Breast epithelium (tissue), 4 donors: ENCODE data around the gene PLEKHM2. TPM values are rescaled to one million over a fixed set of nuclear protein-coding genes. Genes with fewer than 3 reads are reported as not detected.

Source experiments
- DNase-seq, 2 donors: peaks; one replicate each; pipeline ENCODE4 v3.0.0-alpha.2; 2019; ENCODE audit warnings: low spot score in 2 of 2
- H3K27ac ChIP-seq, 2 donors: fragments of 200-600 bp; sonication (generic) in 1 of 2; one replicate each; pipeline ENCODE4 v1.5.1; 2016 to 2019; ENCODE audit warnings: mild to moderate bottlenecking in 1 of 2
- H3K27me3 ChIP-seq, 2 donors: fragments of 200-600 bp; sonication (generic) in 1 of 2; one replicate each; pipeline versions ENCODE4 v1.5.1 to v1.6.0; 2017 to 2019; ENCODE audit warnings: control low read depth in 1 of 2, mild to moderate bottlenecking in 1 of 2
- H3K36me3 ChIP-seq: fragments of 200-600 bp; one replicate; pipeline ENCODE4 v1.5.1; 2019
- H3K4me1 ChIP-seq, 2 donors: fragments of 200-600 bp; sonication (generic); one replicate each; pipeline ENCODE4 v1.5.1; 2016 to 2019; ENCODE audit warnings: control low read depth in 1 of 2
- H3K4me3 ChIP-seq, 3 donors: fragments of 200-600 bp; sonication (generic); 1 replicate in 2 of 3; 2 replicates in 1 of 3; pipeline ENCODE4 v1.5.1; 2016 to 2019; ENCODE audit warnings: mild to moderate bottlenecking in 3 of 3, moderate library complexity in 2 of 3
- H3K9me3 ChIP-seq, 2 donors: fragments of 200-600 bp; sonication (generic) in 1 of 2; one replicate each; pipeline ENCODE4 v1.5.1; 2016 to 2019; ENCODE audit warnings: control low read depth in 1 of 2
- CTCF ChIP-seq, 3 donors: fragments of 450-650 bp; IDR thresholded peaks; one replicate each; pipeline ENCODE4 v1.5.1; 2016 to 2017; ENCODE audit warnings: antibody characterized with exemption in 3 of 3, mild to moderate bottlenecking in 3 of 3, moderate library complexity in 3 of 3
- POLR2A ChIP-seq: fragments of 450-650 bp; IDR thresholded peaks from one replicate; pipeline ENCODE4 v1.6.1; 2016; ENCODE audit warnings: antibody characterized with exemption, mild to moderate bottlenecking, moderate library complexity
- POLR2AphosphoS5 ChIP-seq, 3 donors: sonication (generic); formaldehyde crosslinking; IDR thresholded peaks; one replicate each; pipeline ENCODE4 v1.6.1; 2017; ENCODE audit warnings: antibody characterized with exemption in 3 of 3
- intact Hi-C: fragments of 100-400 bp; cut with DNase I; formaldehyde crosslinking; loops from one replicate; pipeline ENCODE4 v1.15.1; 2023; ENCODE audit warnings: low total_unique reads
- total RNA-seq, 3 donors: library from RNA; depleted of rRNA; stranded (reverse); fragments of >200 nt; gene quantifications; one replicate each; pipeline ENCODE4 v1.1.0, GENCODE V29; 2016

Gene PLEKHM2
- total RNA-seq, 3 donors from 2014 or later: 29.7 to 56.5 (median 41.6) TPM

GRCh38 chr1:15701784-15702183 lies 17.7 kb downstream of the PLEKHM2 start:
- intact Hi-C loops: no loop called here
- peak overlapping the region; percentile 60 to 81 for H3K27ac ChIP-seq
- no peaks in the 10 kb centered on the region for H3K27me3 ChIP-seq
- H3K9me3 ChIP-seq: no peaks in the 10 kb centered on the region
- H3K36me3 ChIP-seq: no peaks in the 10 kb centered on the region
- no peak for DNase-seq
- no peak overlapping the region for H3K4me3 ChIP-seq
- H3K4me1 ChIP-seq: peaks cover 0 to 5% of the 10 kb centered on the region in 2 donors
- TF ChIP-seq POLR2A (no peak), POLR2AphosphoS5 (IDR thresholded peaks at IDR 0.05) (no peak), CTCF (IDR thresholded peaks at IDR 0.05) (no peak)

GRCh38 chr1:15702722-15703550 lies 18.8 kb downstream of the PLEKHM2 start:
- Histone ChIP-seq H3K27me3 (no peaks in the 10 kb centered on the region), H3K9me3 (no peaks in the 10 kb centered on the region), H3K4me1 (peaks cover 0 to 5% of the 10 kb centered on the region in 2 donors), H3K4me3 (peak overlapping the region in 1 of 3 donors; percentile 6), H3K27ac (peak overlapping the region; percentile 80 to 81), H3K36me3 (no peaks in the 10 kb centered on the region)
- TF ChIP-seq POLR2AphosphoS5 (IDR thresholded peaks at IDR 0.05) (no peak), CTCF (IDR thresholded peaks at IDR 0.05) (no peak), POLR2A (no peak)
- DNase-seq: no peak
- intact Hi-C loops: no loop called here

GRCh38 chr1:15703562-15703961 lies 19.4 kb downstream of the PLEKHM2 start:
- no peaks in the 10 kb centered on the region for H3K9me3 ChIP-seq
- peak overlapping the region; percentile 80 to 81 for H3K27ac ChIP-seq
- TF ChIP-seq POLR2AphosphoS5 (IDR thresholded peaks at IDR 0.05) (peak; percentile 46 to 88 (median 66)), POLR2A (peak; percentile 20), CTCF (IDR thresholded peaks at IDR 0.05) (no peak)
- no peaks in the 10 kb centered on the region for H3K27me3 ChIP-seq
- intact Hi-C loops: no loop called here
- H3K4me1 ChIP-seq: peaks cover 0 to 5% of the 10 kb centered on the region in 2 donors
- peak overlapping the region in 1 of 3 donors; percentile 6 for H3K4me3 ChIP-seq
- H3K36me3 ChIP-seq: no peaks in the 10 kb centered on the region
- peak in 1 of 2 donors; percentile 59 for DNase-seq

GRCh38 chr1:15704526-15705183 lies 20.5 kb downstream of the PLEKHM2 start:
- H3K4me3 ChIP-seq: no peak overlapping the region
- no peak for DNase-seq
- no peaks in the 10 kb centered on the region for H3K9me3 ChIP-seq
- peak overlapping the region; percentile 80 to 81 for H3K27ac ChIP-seq
- peaks cover 0 to 5% of the 10 kb centered on the region in 2 donors for H3K4me1 ChIP-seq
- no peaks in the 10 kb centered on the region for H3K36me3 ChIP-seq
- intact Hi-C loops: no loop called here
- TF ChIP-seq CTCF (IDR thresholded peaks at IDR 0.05) (no peak), POLR2AphosphoS5 (IDR thresholded peaks at IDR 0.05) (no peak), POLR2A (no peak)
- H3K27me3 ChIP-seq: no peaks in the 10 kb centered on the region

GRCh38 chr1:15705184-15705566 lies 21.1 kb downstream of the PLEKHM2 start:
- TF ChIP-seq CTCF (IDR thresholded peaks at IDR 0.05) (no peak), POLR2A (no peak), POLR2AphosphoS5 (IDR thresholded peaks at IDR 0.05) (no peak)
- intact Hi-C loops: no loop called here
- DNase-seq: no peak
- no peaks in the 10 kb centered on the region for H3K27me3 ChIP-seq
- H3K4me3 ChIP-seq: no peak overlapping the region
- H3K36me3 ChIP-seq: no peaks in the 10 kb centered on the region
- peaks cover 0 to 5% of the 10 kb centered on the region in 2 donors for H3K4me1 ChIP-seq
- no peaks in the 10 kb centered on the region for H3K9me3 ChIP-seq
- peak overlapping the region; percentile 50 to 80 for H3K27ac ChIP-seq
